K562 (cell line): ENCODE results near the gene TNFRSF6B. TPM values are rescaled to one million over a fixed set of nuclear protein-coding genes. Genes with fewer than 3 reads are reported as not detected.

ENCODE experiments used
- ATAC-seq: fragments of 200-7000 bp; cut with Tn5 transposase; 3 replicates; pipeline ENCODE4 v1.9.1; 2020; ENCODE audit warnings: moderate library complexity
- BruUV-seq: library from RNA; stranded (reverse); fragments of 400-500 nt; replicated peaks from 2 replicates; lab custom pipeline; 2021; lab: Mats Ljungman, UMichigan
- CTCF ChIA-PET: fragments of 300-600 bp; formaldehyde crosslinking; extraction: SDS; loops from one replicate; lab custom pipeline; 2021; ENCODE audit warnings: low intra/inter-chr PET ratio; lab: Yijun Ruan, JAX
- POLR2A ChIA-PET: fragments of 300-600, 350-650 bp; sonication (Branson Sonifier 250); formaldehyde crosslinking; extraction: SDS; loops from one replicate; lab custom pipeline; 2021; ENCODE audit warnings: antibody characterized with exemption, inconsistent platforms; lab: Yijun Ruan, JAX
- DNase-seq, 4 experiments: peaks; one replicate each; pipeline versions ENCODE4 v3.0.0 to v3.0.0-alpha.2; 2011 to 2018; ENCODE audit warnings: low spot score in 3 of 4, mixed read lengths in 3 of 4; ENCODE audit errors: extremely low read depth in 1 of 4
- FAIRE-seq: peaks from 2 replicates; lab custom pipeline; 2011; peaks lifted over from hg19 to GRCh38; lab: Jason Lieb, UNC
- H2AFZ ChIP-seq: 2 replicates; pipeline ENCODE4 v1.6.0; 2011; ENCODE audit warnings: low read depth, low read length, control low read depth, inconsistent platforms
- H3K27ac ChIP-seq: fragments of 200-600 bp; 3 replicates; pipeline ENCODE4 v1.8.0; 2011; ENCODE audit warnings: low read depth, mild to moderate bottlenecking, control low read depth, inconsistent platforms, low read length, moderate library complexity, mixed read lengths; ENCODE audit errors: extremely low read depth
- H3K27me3 ChIP-seq, 2 experiments: fragments of 300-600 bp in 1 of 2; 2 replicates in 1 of 2; 3 replicates in 1 of 2; pipeline versions ENCODE4 v1.6.0 to v1.8.0; 2011; ENCODE audit warnings: inconsistent platforms in 2 of 2, low read length in 2 of 2, mild to moderate bottlenecking in 1 of 2, mixed read lengths in 1 of 2, moderate library complexity in 1 of 2; ENCODE audit not compliant: control insufficient read depth in 2 of 2, insufficient read depth in 2 of 2
- H3K36me3 ChIP-seq: fragments of 300-600 bp; 3 replicates; pipeline ENCODE4 v1.8.0; 2011; ENCODE audit warnings: mild to moderate bottlenecking, low read length, inconsistent platforms; ENCODE audit not compliant: control insufficient read depth, insufficient read depth
- H3K4me1 ChIP-seq, 2 experiments: fragments of 200-600 bp in 1 of 2; replicated peaks in 1 of 2; 2 replicates in 1 of 2; 3 replicates in 1 of 2; pipeline versions ENCODE4 v1.5.1 to v1.8.0; 2011; ENCODE audit warnings: inconsistent platforms in 2 of 2, low read length in 2 of 2, mild to moderate bottlenecking in 1 of 2, mixed read lengths in 1 of 2, moderate library complexity in 1 of 2; ENCODE audit not compliant: control insufficient read depth in 2 of 2, insufficient read depth in 2 of 2
- H3K4me2 ChIP-seq: 2 replicates; pipeline ENCODE4 v1.6.1; 2011; ENCODE audit warnings: low read length, control low read depth, inconsistent platforms, mixed read lengths; ENCODE audit not compliant: insufficient read depth
- H3K4me3 ChIP-seq: fragments of 200-600 bp; sonication (generic), shearing (Covaris generic); 2 replicates; pipeline ENCODE4 v1.5.1; 2016; ENCODE audit warnings: control low read depth, inconsistent platforms
- H3K79me2 ChIP-seq: fragments of 200-600 bp; 3 replicates; pipeline ENCODE4 v1.8.0; 2011; ENCODE audit warnings: low read length, inconsistent platforms; ENCODE audit not compliant: control insufficient read depth, insufficient read depth
- H3K9ac ChIP-seq, 2 experiments: 2 replicates each; pipeline versions ENCODE4 v1.6.0 to v1.6.1; 2011; ENCODE audit warnings: low read depth in 2 of 2, low read length in 2 of 2, control low read depth in 1 of 2, inconsistent platforms in 1 of 2, mild to moderate bottlenecking in 1 of 2, mixed read lengths in 1 of 2; ENCODE audit not compliant: insufficient read depth in 1 of 2
- H3K9me1 ChIP-seq: one replicate; pipeline ENCODE4 v1.6.0; 2011; ENCODE audit warnings: inconsistent platforms, mild to moderate bottlenecking, low read length, moderate library complexity; ENCODE audit not compliant: control insufficient read depth, insufficient read depth
- H3K9me3 ChIP-seq: replicated peaks from 2 replicates; pipeline ENCODE4 v1.5.1; 2011; ENCODE audit warnings: low read depth, low read length, inconsistent platforms; ENCODE audit not compliant: control insufficient read depth, insufficient read depth
- H4K20me1 ChIP-seq: replicated peaks from 2 replicates; pipeline ENCODE4 v1.6.1; 2011; ENCODE audit warnings: low read length, inconsistent platforms, mixed read lengths; ENCODE audit not compliant: control insufficient read depth, insufficient read depth
- BRD9 ChIP-seq: fragments of 450-650 bp; IDR thresholded peaks from 2 replicates; pipeline ENCODE4 v1.6.1; 2018; ENCODE audit warnings: low read depth; ENCODE audit not compliant: partially characterized antibody
- FIP1L1 ChIP-seq: fragments of 200-400 bp; formaldehyde crosslinking; IDR thresholded peaks from 2 replicates; pipeline ENCODE4 v1.6.1; 2018; ENCODE audit warnings: mild to moderate bottlenecking, low read depth, low read length; ENCODE audit not compliant: poor library complexity, severe bottlenecking
- KDM2B ChIP-seq: fragments of 250-450 bp; sonication (Bioruptor Pico); IDR thresholded peaks from 2 replicates; pipeline ENCODE4 v1.8.0; 2021; ENCODE audit warnings: mild to moderate bottlenecking, moderate library complexity
- POLR2G ChIP-seq: fragments of 200-400 bp; formaldehyde crosslinking; IDR thresholded peaks from 2 replicates; pipeline ENCODE4 v1.6.1; 2017; ENCODE audit warnings: low read depth, mild to moderate bottlenecking, antibody characterized with exemption, low read length, moderate library complexity
- RBFOX2 ChIP-seq: fragments of 200-400 bp; formaldehyde crosslinking; IDR thresholded peaks from 2 replicates; pipeline ENCODE4 v1.6.1; 2017; ENCODE audit warnings: low read depth, mild to moderate bottlenecking, low read length, moderate library complexity
- RBM22 ChIP-seq: fragments of 200-400 bp; formaldehyde crosslinking; IDR thresholded peaks from 2 replicates; pipeline ENCODE4 v1.6.1; 2018; ENCODE audit warnings: low read length, low read depth; ENCODE audit not compliant: poor library complexity, severe bottlenecking
- ZBTB9 ChIP-seq: fragments of 450-650 bp; formaldehyde crosslinking; IDR thresholded peaks from 2 replicates; pipeline ENCODE4 v1.4.0; 2020; ENCODE audit warnings: mild to moderate bottlenecking, moderate library complexity
- ZFP36 ChIP-seq: fragments of 150-350 bp; IDR thresholded peaks from 2 replicates; pipeline ENCODE4 v1.6.1; 2018; ENCODE audit warnings: low read length, low read depth; ENCODE audit not compliant: partially characterized antibody
- ZNF431 ChIP-seq: sonication (generic); formaldehyde crosslinking; IDR thresholded peaks from 2 replicates; pipeline ENCODE4 v1.8.0; 2022; ENCODE audit warnings: mild to moderate bottlenecking, missing genetic modification reagents
- WGBS: fragments of 100-300 bp; shearing (Covaris generic); methylation state at CpG from one replicate; pipeline ENCODE4 v1.1.6; 2016; ENCODE audit warnings: low coverage, mixed read lengths; ENCODE audit not compliant: insufficient coverage; ENCODE audit errors: missing lambda C conversion rate; 5-methylcytosine and 5-hydroxymethylcytosine counted together
- in situ Hi-C: fragments of 300-500 bp; cut with MboI; formaldehyde crosslinking; loops from 4 replicates; pipeline ENCODE4 v1.15.0; 2018; ENCODE audit warnings: inconsistent platforms, mixed read lengths
- intact Hi-C: fragments of 100-400 bp; cut with micrococcal nuclease; formaldehyde crosslinking; loops from 2 replicates; pipeline ENCODE4 v1.14.2; 2022
- polyA plus RNA-seq, 8 experiments: library from polyadenylated mRNA; depleted of rRNA in 4 of 8; stranded (reverse) in 5 of 8; unstranded in 3 of 8; fragments of >200 nt; fragmentation: Nextera tagmentation in 2 of 8; fragmentation: Illumina TruSeq in 1 of 8; extraction: Ambion mirVana in 2 of 8; extraction: Trizol in 1 of 8; gene quantifications; 2 replicates each; pipeline versions ENCODE4 v1.2.1 to v1.2.3, GENCODE V29; 2011 to 2014; ENCODE audit warnings: inconsistent platforms in 1 of 8, missing spikeins in 1 of 8
- total RNA-seq, 7 experiments: library from RNA; depleted of rRNA in 6 of 7; stranded (reverse); fragments of >200 nt in 6 of 7; fragmentation: Illumina TruSeq in 2 of 7; extraction: Trizol in 2 of 7; gene quantifications; 2 replicates each; pipeline versions ENCODE4 v1.2.1 to v1.2.3, GENCODE V29; 2011 to 2021; ENCODE audit warnings: low replicate concordance in 1 of 7
- TF ChIP-seq, protein P1 (sequence below), 3 experiments: IDR thresholded peaks in 2 of 3; conservative IDR thresholded peaks in 1 of 3; 2 replicates each; pipeline ENCODE4 v1.5.1; 2011 to 2012; ENCODE audit warnings: low read length in 3 of 3, mild to moderate bottlenecking in 3 of 3, control low read depth in 2 of 3, improper control_type of control experiment in 1 of 3, inconsistent platforms in 1 of 3, low read depth in 1 of 3, mixed read lengths in 1 of 3, moderate library complexity in 1 of 3; ENCODE audit not compliant: insufficient read depth in 2 of 3

TNFRSF6B gene
- total and polyA plus RNA-seq, 9 of the 15 experiments (the other 6 are each of a cell fraction or from before 2014, with no cell fraction given): 0.10 to 3.5 (median 0.32) TPM; not detected in 6

GRCh38 chr20:63745424-63745805 lies 49.0 kb downstream of the TNFRSF6B start:
- BruUV-seq: no TSS peak

GRCh38 chr20:63745961-63746731 lies 49.7 kb downstream of the TNFRSF6B start:
- H3K27ac ChIP-seq: no peak overlapping the region
- in situ Hi-C loops (no loop called here), intact Hi-C loops (no loop called here)
- CTCF ChIA-PET: no interaction called here
- 74% methylated on average over 23 of the region's 26 CpGs for WGBS
- DNase-seq (no peak), FAIRE-seq (no peak), ATAC-seq (0 out of 3 replicates have a peak, but pooled peaks have one; percentile 9)
- no peak overlapping the region for H3K4me2 ChIP-seq
- H3K4me3 ChIP-seq: no peak overlapping the region
- H3K79me2 ChIP-seq: peaks cover 6% of the 10 kb centered on the region; the same call in 2 of the 3 replicates
- no peak overlapping the region for H3K9ac ChIP-seq
- peak; percentile 55 for TF ChIP-seq RBM22
- TF ChIP-seq ZFP36: no peak
- peak; percentile 30 for TF ChIP-seq FIP1L1
- TF ChIP-seq, protein P1, sequence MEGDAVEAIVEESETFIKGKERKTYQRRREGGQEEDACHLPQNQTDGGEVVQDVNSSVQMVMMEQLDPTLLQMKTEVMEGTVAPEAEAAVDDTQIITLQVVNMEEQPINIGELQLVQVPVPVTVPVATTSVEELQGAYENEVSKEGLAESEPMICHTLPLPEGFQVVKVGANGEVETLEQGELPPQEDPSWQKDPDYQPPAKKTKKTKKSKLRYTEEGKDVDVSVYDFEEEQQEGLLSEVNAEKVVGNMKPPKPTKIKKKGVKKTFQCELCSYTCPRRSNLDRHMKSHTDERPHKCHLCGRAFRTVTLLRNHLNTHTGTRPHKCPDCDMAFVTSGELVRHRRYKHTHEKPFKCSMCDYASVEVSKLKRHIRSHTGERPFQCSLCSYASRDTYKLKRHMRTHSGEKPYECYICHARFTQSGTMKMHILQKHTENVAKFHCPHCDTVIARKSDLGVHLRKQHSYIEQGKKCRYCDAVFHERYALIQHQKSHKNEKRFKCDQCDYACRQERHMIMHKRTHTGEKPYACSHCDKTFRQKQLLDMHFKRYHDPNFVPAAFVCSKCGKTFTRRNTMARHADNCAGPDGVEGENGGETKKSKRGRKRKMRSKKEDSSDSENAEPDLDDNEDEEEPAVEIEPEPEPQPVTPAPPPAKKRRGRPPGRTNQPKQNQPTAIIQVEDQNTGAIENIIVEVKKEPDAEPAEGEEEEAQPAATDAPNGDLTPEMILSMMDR (IDR thresholded peaks at IDR 0.05 in 2 of 3, conservative IDR thresholded peaks at IDR 0.05 in 1 of 3; ENCODE audit: insufficient read depth in 2 of 3, low read depth in 1 of 3, low read length in 3 of 3): 0 out of 6 replicates have a peak, but pooled peaks of 1 of the 3 experiments have one; percentile 8
- TF ChIP-seq ZBTB9 (CRISPR knock-in tag): peak; percentile 95
- no peak for TF ChIP-seq BRD9
- TF ChIP-seq POLR2G: peak; percentile 62
- 0 out of 2 replicates have a peak, but pooled peaks have one; percentile 16 for TF ChIP-seq RBFOX2
- no peaks in the 10 kb centered on the region for H3K9me3 ChIP-seq
- POLR2A ChIA-PET: interaction anchor here (1.4 kb wide), 1 partner anchor 40 kb away, joined by 5 read pairs; no protein-coding TSS in a partner anchor
- H4K20me1 ChIP-seq: no peaks in the 10 kb centered on the region; the same call in 1 of the 2 replicates
- H3K36me3 ChIP-seq: peaks cover 28% of the 10 kb centered on the region; the same call in 1 of the 3 replicates
- H3K4me1 ChIP-seq: peaks cover 12 to 69% of the 10 kb centered on the region in 2 experiments
- H3K9me1 ChIP-seq: no peaks in the 10 kb centered on the region
- BruUV-seq: no TSS peak
- H3K27me3 ChIP-seq: no peaks in the 10 kb centered on the region
- H2AFZ ChIP-seq: no peak overlapping the region

More at GRCh38 chr20:63745424-63745805, 49.0 kb downstream of the TNFRSF6B start:
- peaks cover 8 to 73% of the 10 kb centered on the region in 2 experiments for H3K4me1 ChIP-seq
- no peak overlapping the region for H3K27ac ChIP-seq
- no peaks in the 10 kb centered on the region for H3K9me1 ChIP-seq
- H3K4me3 ChIP-seq: no peak overlapping the region
- H3K4me2 ChIP-seq: no peak overlapping the region
- in situ Hi-C loops (no loop called here), intact Hi-C loops (no loop called here)
- TF ChIP-seq RBM22: peak; percentile 36
- no peak for TF ChIP-seq ZNF431 (CRISPR knock-in tag)
- TF ChIP-seq KDM2B (CRISPR knock-in tag): no peak
- TF ChIP-seq POLR2G: peak; percentile 30; the same call in 1 of the 2 replicates
- H3K9ac ChIP-seq: peak overlapping the region in 1 of 2 experiments; percentile 53; a peak in 1 of 4 replicates
- 77% methylated on average over 8 of the region's 15 CpGs for WGBS
- no peak overlapping the region for H2AFZ ChIP-seq
- DNase-seq (peak in 1 of 4 experiments; percentile 13), FAIRE-seq (no peak), ATAC-seq (no peak)
- no peaks in the 10 kb centered on the region for H3K27me3 ChIP-seq
- H3K79me2 ChIP-seq: peaks cover 13% of the 10 kb centered on the region; the same call in 2 of the 3 replicates
- no peaks in the 10 kb centered on the region; the same call in 1 of the 2 replicates for H4K20me1 ChIP-seq
- H3K36me3 ChIP-seq: peaks cover 31% of the 10 kb centered on the region; the same call in 1 of the 3 replicates
- no peaks in the 10 kb centered on the region for H3K9me3 ChIP-seq
- POLR2A ChIA-PET: interaction anchor here (1.4 kb wide), 1 partner anchor 41 kb away, joined by 5 read pairs; no protein-coding TSS in a partner anchor
- CTCF ChIA-PET: no interaction called here
